Progenitor cell of endocrine pancreas (in vitro differentiated cells): ENCODE measurements around the gene PCED1A. TPM values are rescaled to one million over a fixed set of nuclear protein-coding genes. Genes with fewer than 3 reads are reported as not detected.

Experiments used
- DNase-seq: peaks from one replicate; pipeline ENCODE4 v3.0.0; 2021; ENCODE audit warnings: low spot score; ENCODE audit not compliant: unreplicated experiment
- H3K27ac Mint-ChIP-seq: 2 replicates; pipeline ENCODE4 v1.8.0; 2021; ENCODE audit warnings: mild to moderate bottlenecking, moderate library complexity, mixed read lengths
- H3K27me3 Mint-ChIP-seq: 2 replicates; pipeline ENCODE4 v1.8.0; 2021; ENCODE audit warnings: mixed read lengths
- H3K36me3 Mint-ChIP-seq: 2 replicates; pipeline ENCODE4 v1.8.0; 2022; ENCODE audit warnings: mixed read lengths; ENCODE audit not compliant: insufficient read depth
- H3K4me1 Mint-ChIP-seq: 2 replicates; pipeline ENCODE4 v1.8.0; 2021; ENCODE audit warnings: low read depth, mixed read lengths
- H3K4me3 Mint-ChIP-seq: 2 replicates; pipeline ENCODE4 v1.8.0; 2021; ENCODE audit warnings: low read depth, mild to moderate bottlenecking, moderate library complexity, mixed read lengths
- H3K9me3 Mint-ChIP-seq: 2 replicates; pipeline ENCODE4 v1.8.0; 2021; ENCODE audit warnings: low read depth, mixed read lengths
- CTCF ChIP-seq: fragments of 200-600 bp; sonication (generic); IDR thresholded peaks from one replicate; pipeline ENCODE4 v1.5.0; 2021; ENCODE audit warnings: antibody characterized with exemption, mild to moderate bottlenecking; ENCODE audit not compliant: unreplicated experiment
- total RNA-seq: library from RNA; stranded (reverse); gene quantifications from 2 replicates; pipeline ENCODE4 v1.2.1, GENCODE V29; 2021

Gene PCED1A
- total RNA-seq, 1 donor from 2014 or later = 81.1 TPM

GRCh38 chr20:2849529-2849928, 9.1 kb upstream of the PCED1A start:
- H3K27ac Mint-ChIP-seq = no peak overlapping the region
- H3K4me3 Mint-ChIP-seq = no peak overlapping the region
- peaks cover 1% of the 10 kb centered on the region for H3K4me1 Mint-ChIP-seq
- no peaks in the 10 kb centered on the region for H3K9me3 Mint-ChIP-seq
- no peaks in the 10 kb centered on the region for H3K27me3 Mint-ChIP-seq
- TF ChIP-seq CTCF = no peak
- no peaks in the 10 kb centered on the region for H3K36me3 Mint-ChIP-seq
- DNase-seq = no peak

- no peaks in the 10 kb centered on the region for H3K27me3 Mint-ChIP-seq
- no peaks in the 10 kb centered on the region for H3K9me3 Mint-ChIP-seq
- peaks cover 1% of the 10 kb centered on the region for H3K4me1 Mint-ChIP-seq
- no peak overlapping the region for H3K4me3 Mint-ChIP-seq
- H3K27ac Mint-ChIP-seq = no peak overlapping the region
- no peak for TF ChIP-seq CTCF
- DNase-seq = no peak
- no peaks in the 10 kb centered on the region for H3K36me3 Mint-ChIP-seq
Observed at GRCh38 chr20:2847802-2848201, 7.3 kb upstream of the PCED1A start.

- DNase-seq = no peak
- Mint-ChIP-seq H3K9me3 (no peaks in the 10 kb centered on the region), H3K36me3 (no peaks in the 10 kb centered on the region), H3K27ac (no peak overlapping the region), H3K27me3 (no peaks in the 10 kb centered on the region), H3K4me1 (no peaks in the 10 kb centered on the region), H3K4me3 (no peak overlapping the region)
- TF ChIP-seq CTCF = no peak
Observed at GRCh38 chr20:2846698-2847097, 6.2 kb upstream of the PCED1A start.

DNA sequence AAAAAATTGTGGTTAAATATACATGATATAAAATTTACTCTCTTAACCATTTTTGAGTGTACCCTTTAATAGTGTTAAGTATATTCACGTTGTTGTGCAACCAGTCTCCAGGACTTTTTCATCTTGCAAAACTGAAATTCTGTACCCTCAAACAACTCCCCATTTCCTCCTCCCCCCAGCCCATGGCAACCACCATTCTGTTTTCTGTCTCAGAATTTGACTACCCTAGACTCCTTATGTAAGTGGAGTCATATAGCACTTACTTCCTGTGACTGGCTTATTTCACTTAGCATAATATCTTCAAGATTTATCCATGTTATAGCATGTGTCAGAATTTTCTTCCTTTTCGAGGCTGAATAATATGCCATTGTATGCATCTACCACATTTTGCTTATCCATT, 5.2 kb upstream of the PCED1A start:
- DNase-seq = no peak
- H3K4me1 Mint-ChIP-seq = peaks cover 4% of the 10 kb centered on the region
- no peak overlapping the region for H3K4me3 Mint-ChIP-seq
- H3K36me3 Mint-ChIP-seq = no peaks in the 10 kb centered on the region
- no peaks in the 10 kb centered on the region for H3K9me3 Mint-ChIP-seq
- H3K27ac Mint-ChIP-seq = no peak overlapping the region
- TF ChIP-seq CTCF = no peak
- H3K27me3 Mint-ChIP-seq = no peaks in the 10 kb centered on the region

DNA sequence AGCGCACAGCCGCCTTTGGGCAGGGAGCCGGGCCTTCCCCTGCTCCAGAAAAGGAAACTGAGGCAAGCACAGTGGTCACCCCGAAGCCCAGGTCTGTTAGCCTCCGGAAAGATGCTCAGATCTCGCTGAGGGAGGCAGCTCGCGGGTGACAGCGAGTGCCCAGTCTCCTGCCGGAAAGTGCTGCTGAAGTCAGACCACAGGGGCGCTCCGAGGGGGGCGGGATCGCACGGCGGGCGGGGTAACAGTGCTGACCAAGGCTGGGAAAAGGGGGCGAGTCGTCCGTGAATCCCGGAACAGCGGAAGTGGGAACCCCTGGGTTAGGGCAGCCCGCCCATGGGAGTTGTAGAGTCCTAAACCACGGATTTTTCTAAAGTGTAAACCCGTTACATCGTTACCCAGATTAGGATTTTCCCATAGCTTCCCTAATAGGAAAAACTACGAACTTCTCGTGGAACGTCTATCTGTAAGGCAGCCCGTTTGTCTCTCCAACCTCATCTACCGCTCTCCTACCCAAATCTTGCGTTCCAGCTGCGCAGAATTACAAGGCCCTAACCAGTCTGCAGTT, 594 bp upstream of the PCED1A start:
- Mint-ChIP-seq H3K27me3 (no peaks in the 10 kb centered on the region), H3K4me3 (peak overlapping the region; percentile 85), H3K4me1 (peaks cover 6% of the 10 kb centered on the region), H3K27ac (peak overlapping the region; percentile 27), H3K9me3 (no peaks in the 10 kb centered on the region), H3K36me3 (peaks cover 7% of the 10 kb centered on the region)
- peak; percentile 28 for DNase-seq
- TF ChIP-seq CTCF = no peak
